PFSK-1 (cell line): ENCODE results near the gene KRT71.

Experiments used
- FOXP2 ChIP-seq: optimal IDR thresholded peaks from 2 replicates; pipeline ENCODE3; 2011; ENCODE audit warnings: borderline replicate concordance, control low read depth, inconsistent platforms; ENCODE audit not compliant: insufficient read depth; ENCODE audit errors: extremely low read length, extremely low read depth
- POLR2AphosphoS5 ChIP-seq: IDR thresholded peaks from 2 replicates; pipeline ENCODE4 v1.6.1; 2012; ENCODE audit warnings: low read depth, mild to moderate bottlenecking, control low read depth, low read length, moderate library complexity
- REST ChIP-seq, 2 experiments: IDR thresholded peaks; 2 replicates each; pipeline versions ENCODE4 v1.6.1 to v1.8.0; 2011 to 2012; ENCODE audit warnings: low read depth in 2 of 2, low read length in 2 of 2, control low read depth in 1 of 2, inconsistent platforms in 1 of 2, mild to moderate bottlenecking in 1 of 2, moderate library complexity in 1 of 2; ENCODE audit not compliant: insufficient read depth in 1 of 2
- SIN3A ChIP-seq: IDR thresholded peaks from 2 replicates; pipeline ENCODE4 v1.6.1; 2012; ENCODE audit warnings: mild to moderate bottlenecking, low read length, moderate library complexity, borderline replicate concordance; ENCODE audit not compliant: insufficient read depth
- TAF1 ChIP-seq: IDR thresholded peaks from 2 replicates; pipeline ENCODE4 v1.6.1; 2012; ENCODE audit warnings: low read length, control low read depth, borderline replicate concordance; ENCODE audit not compliant: insufficient read depth

- no peak for TF ChIP-seq REST (IDR thresholded peaks at IDR 0.05; ENCODE audit: insufficient read depth in 1 of 2, low read depth in 2 of 2, low read length in 2 of 2)
- TF ChIP-seq POLR2AphosphoS5, result no peak
- no peak for TF ChIP-seq TAF1
- no peak for TF ChIP-seq SIN3A
- no peak for TF ChIP-seq FOXP2
Observed at GRCh38 chr12:52496054-52496453, 56.9 kb downstream of the KRT71 start.
